Stimulated activated CD4-positive, alpha-beta T cell treated with anti-CD3 and anti-CD28 coated beads, Interleukin-12 subunit alpha, Interleukin-12 subunit beta, amount 100 ng/mL, for 48 hours (primary cell): ENCODE results near the gene APBB1IP.

ENCODE experiments used
- DNase-seq, 3 donors: peaks; one replicate each; pipeline ENCODE4 v3.0.0-alpha.2; 2020; ENCODE audit warnings: low read depth in 2 of 3, low spot score in 1 of 3

The APBB1IP gene

GRCh38 chr10:26612151-26612915 lies 174.2 kb downstream of the APBB1IP start:
- no peak for DNase-seq
